ENCODE data around the gene ATF6.
"Not testable (repeated sequence)": the region's sequence is repeated elsewhere in the genome, so short reads cannot be mapped to it uniquely, and the experiment has no call there.

- not testable (repeated sequence) for TF ChIP-seq JUND (IDR thresholded peaks at IDR 0.05); CTCF (IDR thresholded peaks at IDR 0.05; ENCODE audit: low read depth, low read length, missing input control); MAX (IDR thresholded peaks at IDR 0.05); TAF1 (conservative IDR thresholded peaks at IDR 0.05); YY1 (IDR thresholded peaks at IDR 0.05); ATF3 (IDR thresholded peaks at IDR 0.05); ZBTB33 (IDR thresholded peaks at IDR 0.05); RAD21 (IDR thresholded peaks at IDR 0.05); GABPA (IDR thresholded peaks at IDR 0.05 in 1 of 2, conservative IDR thresholded peaks at IDR 0.05 in 1 of 2); SP1 (IDR thresholded peaks at IDR 0.05); EGR1 (IDR thresholded peaks at IDR 0.05; ENCODE audit: low read depth in 2 of 2)
These were observed 3.5 kb downstream of the ATF6 start for GRCh38 chr1:161769673-161770045.

Data from liver (tissue), 3 donors.